Measurements from ENCODE around the gene ANKS1B.

The ANKS1B gene

DNA sequence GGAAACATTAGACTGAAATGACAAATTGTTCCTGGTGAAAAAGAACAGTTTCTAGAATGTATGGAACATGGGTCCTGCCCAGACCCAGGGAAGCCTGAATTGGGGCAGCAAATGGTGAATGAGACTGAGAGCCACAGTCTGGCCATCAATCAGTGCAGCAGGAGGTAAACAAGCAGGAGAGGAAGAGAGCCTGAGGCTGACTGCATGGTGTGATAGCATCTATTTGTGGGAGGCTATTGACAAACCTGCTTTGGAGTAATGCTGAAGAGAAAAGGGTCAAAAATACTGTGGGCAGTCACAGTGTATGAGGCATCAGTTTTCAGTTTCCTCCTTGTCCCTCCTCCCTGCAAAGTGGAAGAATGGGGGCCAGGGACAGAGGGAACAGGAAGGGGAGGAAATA lies 136.8 kb downstream of the ANKS1B start:
- TF ChIP-seq ISL1 (CRISPR knock-in tag; IDR thresholded peaks at IDR 0.05) (no peak), CSDC2 (CRISPR knock-in tag; IDR thresholded peaks at IDR 0.05) (no peak), ZNF8 (CRISPR knock-in tag; IDR thresholded peaks at IDR 0.05) (no peak), ZFP30 (CRISPR knock-in tag; IDR thresholded peaks at IDR 0.05) (no peak), BACH2 (CRISPR knock-in tag; IDR thresholded peaks at IDR 0.05; ENCODE audit: borderline replicate concordance) (no peak), ZNF565 (CRISPR knock-in tag; conservative IDR thresholded peaks at IDR 0.05; ENCODE audit: low read depth) (no peak), OSR1 (CRISPR knock-in tag; IDR thresholded peaks at IDR 0.05) (no peak), ESRRG (CRISPR knock-in tag; IDR thresholded peaks at IDR 0.05) (no peak), TOX (CRISPR knock-in tag; IDR thresholded peaks at IDR 0.05; ENCODE audit: borderline replicate concordance) (no peak), GLIS3 (CRISPR knock-in tag; IDR thresholded peaks at IDR 0.05) (no peak), ZNF70 (CRISPR knock-in tag; IDR thresholded peaks at IDR 0.05) (no peak), SNAI2 (CRISPR knock-in tag; IDR thresholded peaks at IDR 0.05) (no peak), TCF4 (CRISPR knock-in tag; IDR thresholded peaks at IDR 0.05; ENCODE audit: borderline replicate concordance) (no peak)
- TF ChIP-seq, protein P1, sequence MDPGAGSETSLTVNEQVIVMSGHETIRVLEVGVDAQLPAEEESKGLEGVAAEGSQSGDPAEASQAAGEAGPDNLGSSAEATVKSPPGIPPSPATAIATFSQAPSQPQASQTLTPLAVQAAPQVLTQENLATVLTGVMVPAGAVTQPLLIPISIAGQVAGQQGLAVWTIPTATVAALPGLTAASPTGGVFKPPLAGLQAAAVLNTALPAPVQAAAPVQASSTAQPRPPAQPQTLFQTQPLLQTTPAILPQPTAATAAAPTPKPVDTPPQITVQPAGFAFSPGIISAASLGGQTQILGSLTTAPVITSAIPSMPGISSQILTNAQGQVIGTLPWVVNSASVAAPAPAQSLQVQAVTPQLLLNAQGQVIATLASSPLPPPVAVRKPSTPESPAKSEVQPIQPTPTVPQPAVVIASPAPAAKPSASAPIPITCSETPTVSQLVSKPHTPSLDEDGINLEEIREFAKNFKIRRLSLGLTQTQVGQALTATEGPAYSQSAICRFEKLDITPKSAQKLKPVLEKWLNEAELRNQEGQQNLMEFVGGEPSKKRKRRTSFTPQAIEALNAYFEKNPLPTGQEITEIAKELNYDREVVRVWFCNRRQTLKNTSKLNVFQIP (CRISPR knock-in tag; IDR thresholded peaks at IDR 0.05; ENCODE audit: borderline replicate concordance, low read depth): no peak
- TF ChIP-seq, protein P2, sequence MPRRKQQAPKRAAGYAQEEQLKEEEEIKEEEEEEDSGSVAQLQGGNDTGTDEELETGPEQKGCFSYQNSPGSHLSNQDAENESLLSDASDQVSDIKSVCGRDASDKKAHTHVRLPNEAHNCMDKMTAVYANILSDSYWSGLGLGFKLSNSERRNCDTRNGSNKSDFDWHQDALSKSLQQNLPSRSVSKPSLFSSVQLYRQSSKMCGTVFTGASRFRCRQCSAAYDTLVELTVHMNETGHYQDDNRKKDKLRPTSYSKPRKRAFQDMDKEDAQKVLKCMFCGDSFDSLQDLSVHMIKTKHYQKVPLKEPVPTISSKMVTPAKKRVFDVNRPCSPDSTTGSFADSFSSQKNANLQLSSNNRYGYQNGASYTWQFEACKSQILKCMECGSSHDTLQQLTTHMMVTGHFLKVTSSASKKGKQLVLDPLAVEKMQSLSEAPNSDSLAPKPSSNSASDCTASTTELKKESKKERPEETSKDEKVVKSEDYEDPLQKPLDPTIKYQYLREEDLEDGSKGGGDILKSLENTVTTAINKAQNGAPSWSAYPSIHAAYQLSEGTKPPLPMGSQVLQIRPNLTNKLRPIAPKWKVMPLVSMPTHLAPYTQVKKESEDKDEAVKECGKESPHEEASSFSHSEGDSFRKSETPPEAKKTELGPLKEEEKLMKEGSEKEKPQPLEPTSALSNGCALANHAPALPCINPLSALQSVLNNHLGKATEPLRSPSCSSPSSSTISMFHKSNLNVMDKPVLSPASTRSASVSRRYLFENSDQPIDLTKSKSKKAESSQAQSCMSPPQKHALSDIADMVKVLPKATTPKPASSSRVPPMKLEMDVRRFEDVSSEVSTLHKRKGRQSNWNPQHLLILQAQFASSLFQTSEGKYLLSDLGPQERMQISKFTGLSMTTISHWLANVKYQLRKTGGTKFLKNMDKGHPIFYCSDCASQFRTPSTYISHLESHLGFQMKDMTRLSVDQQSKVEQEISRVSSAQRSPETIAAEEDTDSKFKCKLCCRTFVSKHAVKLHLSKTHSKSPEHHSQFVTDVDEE (CRISPR knock-in tag; IDR thresholded peaks at IDR 0.05): no peak
- TF ChIP-seq, protein P3, sequence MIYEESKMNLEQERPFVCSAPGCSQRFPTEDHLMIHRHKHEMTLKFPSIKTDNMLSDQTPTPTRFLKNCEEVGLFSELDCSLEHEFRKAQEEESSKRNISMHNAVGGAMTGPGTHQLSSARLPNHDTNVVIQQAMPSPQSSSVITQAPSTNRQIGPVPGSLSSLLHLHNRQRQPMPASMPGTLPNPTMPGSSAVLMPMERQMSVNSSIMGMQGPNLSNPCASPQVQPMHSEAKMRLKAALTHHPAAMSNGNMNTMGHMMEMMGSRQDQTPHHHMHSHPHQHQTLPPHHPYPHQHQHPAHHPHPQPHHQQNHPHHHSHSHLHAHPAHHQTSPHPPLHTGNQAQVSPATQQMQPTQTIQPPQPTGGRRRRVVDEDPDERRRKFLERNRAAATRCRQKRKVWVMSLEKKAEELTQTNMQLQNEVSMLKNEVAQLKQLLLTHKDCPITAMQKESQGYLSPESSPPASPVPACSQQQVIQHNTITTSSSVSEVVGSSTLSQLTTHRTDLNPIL (CRISPR knock-in tag; IDR thresholded peaks at IDR 0.05; ENCODE audit: low read depth): no peak
- no peak for ATAC-seq

- no peak for ATAC-seq
- TF ChIP-seq OSR1 (CRISPR knock-in tag; IDR thresholded peaks at IDR 0.05): no peak
- TF ChIP-seq, protein P4, sequence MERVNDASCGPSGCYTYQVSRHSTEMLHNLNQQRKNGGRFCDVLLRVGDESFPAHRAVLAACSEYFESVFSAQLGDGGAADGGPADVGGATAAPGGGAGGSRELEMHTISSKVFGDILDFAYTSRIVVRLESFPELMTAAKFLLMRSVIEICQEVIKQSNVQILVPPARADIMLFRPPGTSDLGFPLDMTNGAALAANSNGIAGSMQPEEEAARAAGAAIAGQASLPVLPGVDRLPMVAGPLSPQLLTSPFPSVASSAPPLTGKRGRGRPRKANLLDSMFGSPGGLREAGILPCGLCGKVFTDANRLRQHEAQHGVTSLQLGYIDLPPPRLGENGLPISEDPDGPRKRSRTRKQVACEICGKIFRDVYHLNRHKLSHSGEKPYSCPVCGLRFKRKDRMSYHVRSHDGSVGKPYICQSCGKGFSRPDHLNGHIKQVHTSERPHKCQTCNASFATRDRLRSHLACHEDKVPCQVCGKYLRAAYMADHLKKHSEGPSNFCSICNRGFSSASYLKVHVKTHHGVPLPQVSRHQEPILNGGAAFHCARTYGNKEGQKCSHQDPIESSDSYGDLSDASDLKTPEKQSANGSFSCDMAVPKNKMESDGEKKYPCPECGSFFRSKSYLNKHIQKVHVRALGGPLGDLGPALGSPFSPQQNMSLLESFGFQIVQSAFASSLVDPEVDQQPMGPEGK (CRISPR knock-in tag; IDR thresholded peaks at IDR 0.05; ENCODE audit: borderline replicate concordance): no peak
- TF ChIP-seq ZNF8 (CRISPR knock-in tag; IDR thresholded peaks at IDR 0.05): no peak
- TF ChIP-seq, protein P3 (CRISPR knock-in tag; IDR thresholded peaks at IDR 0.05; ENCODE audit: low read depth): no peak
- no peak for TF ChIP-seq ISL1 (CRISPR knock-in tag; IDR thresholded peaks at IDR 0.05)
- no peak for TF ChIP-seq TCF4 (CRISPR knock-in tag; IDR thresholded peaks at IDR 0.05; ENCODE audit: borderline replicate concordance)
These were observed 150.0 kb downstream of the ANKS1B start for GRCh38 chr12:99834710-99835109.

DNA sequence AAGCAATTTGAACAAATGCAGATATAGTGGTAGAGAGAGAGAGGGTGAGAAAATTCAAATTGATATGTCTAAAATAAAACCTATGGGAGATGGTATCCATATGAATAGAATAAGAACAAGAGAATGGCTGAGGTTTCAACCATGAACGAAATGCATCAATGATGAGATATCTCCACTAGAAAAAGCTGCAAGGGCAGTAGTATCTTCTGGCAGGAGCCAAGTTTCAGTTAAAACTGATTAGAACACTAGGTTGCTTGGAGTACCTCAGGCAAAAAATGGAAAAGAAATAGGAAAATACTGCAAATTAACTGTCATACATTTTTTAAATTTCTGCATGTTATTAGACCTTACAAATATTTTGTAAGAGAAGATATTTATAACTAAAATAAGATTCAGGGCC lies 151.3 kb downstream of the ANKS1B start:
- ATAC-seq: no peak
- TF ChIP-seq OSR1 (CRISPR knock-in tag; IDR thresholded peaks at IDR 0.05): no peak
- TF ChIP-seq, protein P1 (CRISPR knock-in tag; IDR thresholded peaks at IDR 0.05; ENCODE audit: borderline replicate concordance, low read depth): no peak
- no peak for TF ChIP-seq TOX (CRISPR knock-in tag; IDR thresholded peaks at IDR 0.05; ENCODE audit: borderline replicate concordance)
- no peak for TF ChIP-seq TCF4 (CRISPR knock-in tag; IDR thresholded peaks at IDR 0.05; ENCODE audit: borderline replicate concordance)
- TF ChIP-seq CSRNP3 (CRISPR knock-in tag; IDR thresholded peaks at IDR 0.05): no peak
- no peak for TF ChIP-seq ISL1 (CRISPR knock-in tag; IDR thresholded peaks at IDR 0.05)
- no peak for TF ChIP-seq ZNF8 (CRISPR knock-in tag; IDR thresholded peaks at IDR 0.05)
- no peak for TF ChIP-seq ZC3H10 (CRISPR knock-in tag; IDR thresholded peaks at IDR 0.05)
- TF ChIP-seq ZFP30 (CRISPR knock-in tag; IDR thresholded peaks at IDR 0.05): no peak
- no peak for TF ChIP-seq ZNF70 (CRISPR knock-in tag; IDR thresholded peaks at IDR 0.05)
